ENCODE measurements around the gene PTGFRN.

Gene PTGFRN

GRCh38 chr1:117009132-117009531 lies 99.4 kb downstream of the PTGFRN start:
- no peak for DNase-seq

- no peak for DNase-seq
Measured at GRCh38 chr1:117010310-117010969, 100.7 kb downstream of the PTGFRN start.

GRCh38 chr1:117011334-117011733 lies 101.6 kb downstream of the PTGFRN start:
- no peak for DNase-seq

GRCh38 chr1:117013309-117013858 lies 103.7 kb downstream of the PTGFRN start:
- DNase-seq, result no peak

- no peak for DNase-seq
Measured at GRCh38 chr1:117014209-117014608, 104.5 kb downstream of the PTGFRN start.

GRCh38 chr1:117015724-117016123 lies 106.0 kb downstream of the PTGFRN start:
- DNase-seq, result no peak

GRCh38 chr1:117017062-117017461 lies 107.3 kb downstream of the PTGFRN start:
- no peak for DNase-seq

GRCh38 chr1:117017648-117018047 lies 107.9 kb downstream of the PTGFRN start:
- peak; percentile 73 for DNase-seq

GRCh38 chr1:117020526-117021156 lies 110.9 kb downstream of the PTGFRN start:
- DNase-seq, result no peak

- no peak for DNase-seq
Measured at GRCh38 chr1:117022114-117022513, 112.4 kb downstream of the PTGFRN start.

GRCh38 chr1:117025568-117025967 lies 115.9 kb downstream of the PTGFRN start:
- no peak for DNase-seq

GRCh38 chr1:117026361-117026760 lies 116.6 kb downstream of the PTGFRN start:
- DNase-seq, result no peak

- DNase-seq, result no peak
Measured at GRCh38 chr1:117029685-117030084, 120.0 kb downstream of the PTGFRN start.

- no peak for DNase-seq
Measured at GRCh38 chr1:117030271-117030877, 120.7 kb downstream of the PTGFRN start.

- no peak for DNase-seq
Measured at GRCh38 chr1:117032266-117032665, 122.5 kb downstream of the PTGFRN start.

- no peak for DNase-seq
Measured at GRCh38 chr1:117032681-117033539, 123.2 kb downstream of the PTGFRN start.

- DNase-seq, result no peak
Measured at GRCh38 chr1:117033772-117034171, 124.1 kb downstream of the PTGFRN start.

GRCh38 chr1:117034791-117035290 lies 125.1 kb downstream of the PTGFRN start:
- no peak for DNase-seq

- DNase-seq, result no peak
Measured at GRCh38 chr1:117036018-117036461, 126.3 kb downstream of the PTGFRN start.

- no peak for DNase-seq
Measured at GRCh38 chr1:117037802-117038201, 128.1 kb downstream of the PTGFRN start.

- DNase-seq, result no peak
Measured at GRCh38 chr1:117038236-117038635, 128.5 kb downstream of the PTGFRN start.
